GM23338 (cell line): ENCODE data around the gene DPYD. TPM values are rescaled to one million over a fixed set of nuclear protein-coding genes. Genes with fewer than 3 reads are reported as not detected.

ENCODE experiments used
- ATAC-seq: fragments of 200-7000 bp; cut with Tn5 transposase; 3 replicates; pipeline ENCODE4 v1.9.1; 2020
- DNase-seq: peaks from one replicate; pipeline ENCODE4 v3.0.0-alpha.2; 2015; ENCODE audit warnings: low spot score
- H2AFZ ChIP-seq: fragments of 200-600 bp; sonication (generic); 2 replicates; pipeline ENCODE4 v1.8.0; 2016; ENCODE audit warnings: antibody characterized with exemption, mild to moderate bottlenecking, moderate library complexity
- H3F3A ChIP-seq: fragments of 200-600 bp; sonication (generic); replicated peaks from 2 replicates; pipeline ENCODE4 v1.8.0; 2017; ENCODE audit warnings: antibody characterized with exemption, mixed run types, low read depth
- H3K27ac ChIP-seq: fragments of 200-600 bp; sonication (generic); 2 replicates; pipeline ENCODE4 v1.6.1; 2016; ENCODE audit warnings: low read depth
- H3K27me3 ChIP-seq: fragments of 200-600 bp; sonication (generic); 2 replicates; pipeline ENCODE4 v1.8.0; 2016; ENCODE audit warnings: mild to moderate bottlenecking, mixed run types, moderate library complexity; ENCODE audit not compliant: insufficient read depth
- H3K36me3 ChIP-seq: fragments of 200-600 bp; sonication (generic); 2 replicates; pipeline ENCODE4 v1.8.0; 2016; ENCODE audit warnings: mild to moderate bottlenecking; ENCODE audit not compliant: insufficient read depth
- H3K4me1 ChIP-seq: fragments of 200-600 bp; sonication (generic); 2 replicates; pipeline ENCODE4 v1.8.0; 2016; ENCODE audit warnings: mild to moderate bottlenecking, moderate library complexity; ENCODE audit not compliant: insufficient read depth
- H3K4me2 ChIP-seq: fragments of 200-600 bp; sonication (generic); 2 replicates; pipeline ENCODE4 v1.7.1; 2017; ENCODE audit warnings: mixed run types
- H3K4me3 ChIP-seq: fragments of 200-600 bp; sonication (generic); 2 replicates; pipeline ENCODE4 v1.6.1; 2016; ENCODE audit warnings: mixed run types
- H3K79me2 ChIP-seq: fragments of 200-600 bp; sonication (generic); replicated peaks from 2 replicates; pipeline ENCODE4 v1.8.0; 2017; ENCODE audit warnings: mild to moderate bottlenecking; ENCODE audit not compliant: insufficient read depth
- H3K9me2 ChIP-seq: fragments of 200-600 bp; sonication (generic); 2 replicates; pipeline ENCODE4 v1.8.0; 2017; ENCODE audit not compliant: insufficient read depth
- H4K20me1 ChIP-seq: fragments of 200-600 bp; sonication (generic); replicated peaks from 2 replicates; pipeline ENCODE4 v1.8.0; 2017; ENCODE audit warnings: mild to moderate bottlenecking; ENCODE audit not compliant: insufficient read depth
- H3K27ac Mint-ChIP-seq: 2 replicates; pipeline ENCODE4 v1.8.0; 2020; ENCODE audit warnings: inconsistent platforms, mild to moderate bottlenecking, moderate library complexity, mixed read lengths
- H3K27me3 Mint-ChIP-seq: 3 replicates; pipeline ENCODE4 v1.8.0; 2022; ENCODE audit warnings: low read depth, mild to moderate bottlenecking, moderate library complexity, mixed read lengths, inconsistent platforms; ENCODE audit not compliant: insufficient read depth, poor library complexity
- H3K36me3 Mint-ChIP-seq: 3 replicates; pipeline ENCODE4 v1.8.0; 2021; ENCODE audit warnings: low read depth, mild to moderate bottlenecking, inconsistent platforms, moderate library complexity, mixed read lengths
- H3K4me1 Mint-ChIP-seq: 3 replicates; pipeline ENCODE4 v1.8.0; 2020; ENCODE audit warnings: mild to moderate bottlenecking, inconsistent platforms, mixed read lengths
- H3K4me3 Mint-ChIP-seq: 3 replicates; pipeline ENCODE4 v1.8.0; 2021; ENCODE audit warnings: moderate library complexity, mild to moderate bottlenecking, inconsistent platforms, mixed read lengths
- H3K9me3 Mint-ChIP-seq: 3 replicates; pipeline ENCODE4 v1.8.0; 2020; ENCODE audit warnings: moderate library complexity, mild to moderate bottlenecking, inconsistent platforms, mixed read lengths
- CREB1 ChIP-seq: fragments of 250-450 bp; sonication (Bioruptor Pico); IDR thresholded peaks from 2 replicates; pipeline ENCODE4 v1.5.0; 2020; ENCODE audit warnings: low read depth, mild to moderate bottlenecking, moderate library complexity
- STAT1 ChIP-seq: IDR thresholded peaks from one replicate; pipeline ENCODE4 v1.6.1; 2016; ENCODE audit warnings: antibody characterized with exemption; ENCODE audit not compliant: unreplicated experiment
- polyA plus RNA-seq: library from polyadenylated mRNA; unstranded; fragments of >200 nt; fragmentation: Nextera tagmentation; extraction: Ambion mirVana; gene quantifications from 2 replicates; pipeline ENCODE4 v1.2.1, GENCODE V29; 2016
- total RNA-seq: library from RNA; depleted of rRNA; stranded (reverse); fragments of >200 nt; shearing (Covaris generic); gene quantifications from 2 replicates; pipeline ENCODE4 v1.2.3, GENCODE V29; 2014
- TF ChIP-seq, protein P1 (sequence below): fragments of 250-450 bp; sonication (Bioruptor Pico); IDR thresholded peaks from 2 replicates; pipeline ENCODE4 v1.5.0; 2020; ENCODE audit warnings: mild to moderate bottlenecking, moderate library complexity
- TF ChIP-seq, protein P2 (sequence below), 2 experiments: fragments of 200-600 bp in 1 of 2; sonication (generic) in 1 of 2; conservative IDR thresholded peaks; 2 replicates each; pipeline versions ENCODE4 v1.5.1 to v1.6.1; 2016 to 2017; ENCODE audit warnings: antibody characterized with exemption in 2 of 2, low read depth in 2 of 2, mild to moderate bottlenecking in 2 of 2, moderate library complexity in 1 of 2
- TF ChIP-seq, protein P3 (sequence below): IDR thresholded peaks from one replicate; pipeline ENCODE4 v1.6.1; 2018; ENCODE audit warnings: antibody characterized with exemption; ENCODE audit not compliant: unreplicated experiment

The DPYD gene
- total and polyA plus RNA-seq, 2 experiments from 2014 or later, result 0.50 to 1.6 TPM

DNA sequence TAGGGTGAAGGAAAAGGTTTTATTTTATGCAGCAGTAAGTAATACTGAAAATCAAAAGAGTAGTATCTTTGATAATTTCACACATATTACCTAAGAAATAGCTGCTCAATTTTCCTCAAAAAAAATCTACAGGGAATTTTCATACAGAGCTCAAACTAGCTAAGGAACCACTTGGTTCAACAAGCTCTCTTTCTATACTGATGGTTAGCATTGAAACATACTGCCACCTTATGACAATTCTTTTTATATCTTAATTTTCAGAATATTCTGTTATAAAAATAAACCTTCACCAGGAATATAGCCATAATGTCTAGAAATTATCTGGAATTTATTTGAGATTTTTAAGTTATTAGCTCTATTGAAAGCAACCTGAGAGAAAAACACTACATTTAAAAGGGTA is 142.1 kb downstream of the DPYD start (continued):
- TF ChIP-seq, protein P1, sequence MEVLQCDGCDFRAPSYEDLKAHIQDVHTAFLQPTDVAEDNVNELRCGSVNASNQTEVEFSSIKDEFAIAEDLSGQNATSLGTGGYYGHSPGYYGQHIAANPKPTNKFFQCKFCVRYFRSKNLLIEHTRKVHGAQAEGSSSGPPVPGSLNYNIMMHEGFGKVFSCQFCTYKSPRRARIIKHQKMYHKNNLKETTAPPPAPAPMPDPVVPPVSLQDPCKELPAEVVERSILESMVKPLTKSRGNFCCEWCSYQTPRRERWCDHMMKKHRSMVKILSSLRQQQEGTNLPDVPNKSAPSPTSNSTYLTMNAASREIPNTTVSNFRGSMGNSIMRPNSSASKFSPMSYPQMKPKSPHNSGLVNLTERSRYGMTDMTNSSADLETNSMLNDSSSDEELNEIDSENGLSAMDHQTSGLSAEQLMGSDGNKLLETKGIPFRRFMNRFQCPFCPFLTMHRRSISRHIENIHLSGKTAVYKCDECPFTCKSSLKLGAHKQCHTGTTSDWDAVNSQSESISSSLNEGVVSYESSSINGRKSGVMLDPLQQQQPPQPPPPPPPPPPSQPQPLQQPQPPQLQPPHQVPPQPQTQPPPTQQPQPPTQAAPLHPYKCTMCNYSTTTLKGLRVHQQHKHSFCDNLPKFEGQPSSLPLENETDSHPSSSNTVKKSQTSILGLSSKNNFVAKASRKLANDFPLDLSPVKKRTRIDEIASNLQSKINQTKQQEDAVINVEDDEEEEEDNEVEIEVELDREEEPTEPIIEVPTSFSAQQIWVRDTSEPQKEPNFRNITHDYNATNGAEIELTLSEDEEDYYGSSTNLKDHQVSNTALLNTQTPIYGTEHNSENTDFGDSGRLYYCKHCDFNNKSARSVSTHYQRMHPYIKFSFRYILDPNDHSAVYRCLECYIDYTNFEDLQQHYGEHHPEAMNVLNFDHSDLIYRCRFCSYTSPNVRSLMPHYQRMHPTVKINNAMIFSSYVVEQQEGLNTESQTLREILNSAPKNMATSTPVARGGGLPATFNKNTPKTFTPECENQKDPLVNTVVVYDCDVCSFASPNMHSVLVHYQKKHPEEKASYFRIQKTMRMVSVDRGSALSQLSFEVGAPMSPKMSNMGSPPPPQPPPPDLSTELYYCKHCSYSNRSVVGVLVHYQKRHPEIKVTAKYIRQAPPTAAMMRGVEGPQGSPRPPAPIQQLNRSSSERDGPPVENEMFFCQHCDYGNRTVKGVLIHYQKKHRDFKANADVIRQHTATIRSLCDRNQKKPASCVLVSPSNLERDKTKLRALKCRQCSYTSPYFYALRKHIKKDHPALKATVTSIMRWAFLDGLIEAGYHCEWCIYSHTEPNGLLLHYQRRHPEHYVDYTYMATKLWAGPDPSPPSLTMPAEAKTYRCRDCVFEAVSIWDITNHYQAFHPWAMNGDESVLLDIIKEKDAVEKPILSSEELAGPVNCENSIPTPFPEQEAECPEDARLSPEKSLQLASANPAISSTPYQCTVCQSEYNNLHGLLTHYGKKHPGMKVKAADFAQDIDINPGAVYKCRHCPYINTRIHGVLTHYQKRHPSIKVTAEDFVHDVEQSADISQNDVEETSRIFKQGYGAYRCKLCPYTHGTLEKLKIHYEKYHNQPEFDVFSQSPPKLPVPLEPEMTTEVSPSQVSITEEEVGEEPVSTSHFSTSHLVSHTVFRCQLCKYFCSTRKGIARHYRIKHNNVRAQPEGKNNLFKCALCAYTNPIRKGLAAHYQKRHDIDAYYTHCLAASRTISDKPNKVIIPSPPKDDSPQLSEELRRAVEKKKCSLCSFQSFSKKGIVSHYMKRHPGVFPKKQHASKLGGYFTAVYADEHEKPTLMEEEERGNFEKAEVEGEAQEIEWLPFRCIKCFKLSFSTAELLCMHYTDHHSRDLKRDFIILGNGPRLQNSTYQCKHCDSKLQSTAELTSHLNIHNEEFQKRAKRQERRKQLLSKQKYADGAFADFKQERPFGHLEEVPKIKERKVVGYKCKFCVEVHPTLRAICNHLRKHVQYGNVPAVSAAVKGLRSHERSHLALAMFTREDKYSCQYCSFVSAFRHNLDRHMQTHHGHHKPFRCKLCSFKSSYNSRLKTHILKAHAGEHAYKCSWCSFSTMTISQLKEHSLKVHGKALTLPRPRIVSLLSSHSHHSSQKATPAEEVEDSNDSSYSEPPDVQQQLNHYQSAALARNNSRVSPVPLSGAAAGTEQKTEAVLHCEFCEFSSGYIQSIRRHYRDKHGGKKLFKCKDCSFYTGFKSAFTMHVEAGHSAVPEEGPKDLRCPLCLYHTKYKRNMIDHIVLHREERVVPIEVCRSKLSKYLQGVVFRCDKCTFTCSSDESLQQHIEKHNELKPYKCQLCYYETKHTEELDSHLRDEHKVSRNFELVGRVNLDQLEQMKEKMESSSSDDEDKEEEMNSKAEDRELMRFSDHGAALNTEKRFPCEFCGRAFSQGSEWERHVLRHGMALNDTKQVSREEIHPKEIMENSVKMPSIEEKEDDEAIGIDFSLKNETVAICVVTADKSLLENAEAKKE (CRISPR knock-in tag), result no peak
- TF ChIP-seq, protein P2, sequence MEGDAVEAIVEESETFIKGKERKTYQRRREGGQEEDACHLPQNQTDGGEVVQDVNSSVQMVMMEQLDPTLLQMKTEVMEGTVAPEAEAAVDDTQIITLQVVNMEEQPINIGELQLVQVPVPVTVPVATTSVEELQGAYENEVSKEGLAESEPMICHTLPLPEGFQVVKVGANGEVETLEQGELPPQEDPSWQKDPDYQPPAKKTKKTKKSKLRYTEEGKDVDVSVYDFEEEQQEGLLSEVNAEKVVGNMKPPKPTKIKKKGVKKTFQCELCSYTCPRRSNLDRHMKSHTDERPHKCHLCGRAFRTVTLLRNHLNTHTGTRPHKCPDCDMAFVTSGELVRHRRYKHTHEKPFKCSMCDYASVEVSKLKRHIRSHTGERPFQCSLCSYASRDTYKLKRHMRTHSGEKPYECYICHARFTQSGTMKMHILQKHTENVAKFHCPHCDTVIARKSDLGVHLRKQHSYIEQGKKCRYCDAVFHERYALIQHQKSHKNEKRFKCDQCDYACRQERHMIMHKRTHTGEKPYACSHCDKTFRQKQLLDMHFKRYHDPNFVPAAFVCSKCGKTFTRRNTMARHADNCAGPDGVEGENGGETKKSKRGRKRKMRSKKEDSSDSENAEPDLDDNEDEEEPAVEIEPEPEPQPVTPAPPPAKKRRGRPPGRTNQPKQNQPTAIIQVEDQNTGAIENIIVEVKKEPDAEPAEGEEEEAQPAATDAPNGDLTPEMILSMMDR (conservative IDR thresholded peaks at IDR 0.05; ENCODE audit: low read depth in 2 of 2), result no peak

DNA sequence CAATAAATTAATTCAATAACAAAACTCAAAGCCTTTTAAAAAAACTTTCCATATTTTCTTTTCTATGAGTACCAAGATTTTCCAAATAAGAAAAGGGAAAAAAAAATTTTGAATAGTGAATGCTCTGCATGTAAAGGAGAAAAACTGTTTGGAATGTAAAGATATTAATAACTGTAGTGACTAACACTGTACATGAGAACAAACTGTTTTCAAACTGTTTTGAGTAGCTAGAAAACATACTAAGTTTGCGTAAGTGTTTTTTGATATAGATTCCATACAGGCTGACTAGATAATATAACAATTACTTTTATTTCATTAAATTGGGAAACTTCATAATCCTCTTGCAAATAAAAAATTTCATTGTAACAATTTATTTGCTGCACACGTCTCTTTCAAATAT is 150.5 kb downstream of the DPYD start:
- no peak overlapping the region for H3K27ac Mint-ChIP-seq
- Histone ChIP-seq H3K36me3 (no peaks in the 10 kb centered on the region), H3K4me1 (peaks cover 6% of the 10 kb centered on the region), H3K4me2 (no peak overlapping the region), H3K9me2 (no peaks in the 10 kb centered on the region), H4K20me1 (no peaks in the 10 kb centered on the region), H3F3A (no peaks in the 10 kb centered on the region), H2AFZ (no peak overlapping the region), H3K4me3 (no peak overlapping the region), H3K27ac (no peak overlapping the region), H3K27me3 (no peaks in the 10 kb centered on the region), H3K79me2 (no peaks in the 10 kb centered on the region)
- no peak overlapping the region for H3K4me3 Mint-ChIP-seq
- peaks cover 6% of the 10 kb centered on the region; the same call in 2 of the 3 replicates for H3K9me3 Mint-ChIP-seq
- ATAC-seq, result no peak
- no peaks in the 10 kb centered on the region for H3K4me1 Mint-ChIP-seq
- H3K36me3 Mint-ChIP-seq, result peaks cover 12% of the 10 kb centered on the region; the same call in 2 of the 3 replicates
- H3K27me3 Mint-ChIP-seq, result no peaks in the 10 kb centered on the region
- DNase-seq, result no peak
- TF ChIP-seq, protein P3, sequence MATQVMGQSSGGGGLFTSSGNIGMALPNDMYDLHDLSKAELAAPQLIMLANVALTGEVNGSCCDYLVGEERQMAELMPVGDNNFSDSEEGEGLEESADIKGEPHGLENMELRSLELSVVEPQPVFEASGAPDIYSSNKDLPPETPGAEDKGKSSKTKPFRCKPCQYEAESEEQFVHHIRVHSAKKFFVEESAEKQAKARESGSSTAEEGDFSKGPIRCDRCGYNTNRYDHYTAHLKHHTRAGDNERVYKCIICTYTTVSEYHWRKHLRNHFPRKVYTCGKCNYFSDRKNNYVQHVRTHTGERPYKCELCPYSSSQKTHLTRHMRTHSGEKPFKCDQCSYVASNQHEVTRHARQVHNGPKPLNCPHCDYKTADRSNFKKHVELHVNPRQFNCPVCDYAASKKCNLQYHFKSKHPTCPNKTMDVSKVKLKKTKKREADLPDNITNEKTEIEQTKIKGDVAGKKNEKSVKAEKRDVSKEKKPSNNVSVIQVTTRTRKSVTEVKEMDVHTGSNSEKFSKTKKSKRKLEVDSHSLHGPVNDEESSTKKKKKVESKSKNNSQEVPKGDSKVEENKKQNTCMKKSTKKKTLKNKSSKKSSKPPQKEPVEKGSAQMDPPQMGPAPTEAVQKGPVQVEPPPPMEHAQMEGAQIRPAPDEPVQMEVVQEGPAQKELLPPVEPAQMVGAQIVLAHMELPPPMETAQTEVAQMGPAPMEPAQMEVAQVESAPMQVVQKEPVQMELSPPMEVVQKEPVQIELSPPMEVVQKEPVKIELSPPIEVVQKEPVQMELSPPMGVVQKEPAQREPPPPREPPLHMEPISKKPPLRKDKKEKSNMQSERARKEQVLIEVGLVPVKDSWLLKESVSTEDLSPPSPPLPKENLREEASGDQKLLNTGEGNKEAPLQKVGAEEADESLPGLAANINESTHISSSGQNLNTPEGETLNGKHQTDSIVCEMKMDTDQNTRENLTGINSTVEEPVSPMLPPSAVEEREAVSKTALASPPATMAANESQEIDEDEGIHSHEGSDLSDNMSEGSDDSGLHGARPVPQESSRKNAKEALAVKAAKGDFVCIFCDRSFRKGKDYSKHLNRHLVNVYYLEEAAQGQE, result no peak
- TF ChIP-seq STAT1 (no peak), CREB1 (CRISPR knock-in tag) (no peak)
